NCI-H2107 treated with DMSO at 0.1 percent for 48 hours (cell line): ENCODE measurements around the gene GOLGA8K.
"Not testable (repeated sequence)": the region's sequence is repeated elsewhere in the genome, so short reads cannot be mapped to it uniquely, and the experiment has no call there.

Source experiments
- DNase-seq: peaks from one replicate; lab custom pipeline; 2025; ENCODE audit not compliant: unreplicated experiment; lab: John Stamatoyannopoulos, UW

Gene GOLGA8K

GRCh38 chr15:32356909-32357308 is 46.2 kb downstream of the GOLGA8K start:
- DNase-seq = not testable (repeated sequence)

GRCh38 chr15:32352748-32353147 is 50.3 kb downstream of the GOLGA8K start:
- not testable (repeated sequence) for DNase-seq

GRCh38 chr15:32350563-32351220 is 52.4 kb downstream of the GOLGA8K start:
- DNase-seq = not testable (repeated sequence)

DNA sequence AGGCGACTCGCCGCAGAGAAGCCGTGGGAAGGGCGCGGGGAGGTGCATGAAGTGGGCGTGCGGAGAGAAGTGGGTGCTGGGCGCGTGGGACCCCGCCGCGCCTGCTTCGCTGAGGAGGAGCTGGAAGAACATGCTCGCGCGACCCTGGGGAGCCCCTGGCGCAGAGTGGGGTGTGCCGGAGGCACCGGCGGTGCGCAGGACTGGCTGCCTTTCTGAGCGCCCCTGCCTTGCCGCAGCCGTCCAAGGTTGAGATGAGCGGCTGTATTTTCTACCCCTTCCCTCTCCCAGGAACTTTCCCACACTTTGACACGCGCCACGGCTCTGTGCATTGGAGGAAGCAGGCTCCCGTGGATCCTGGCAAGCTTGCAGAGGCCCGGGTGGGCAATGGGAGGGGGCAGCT is 56.1 kb downstream of the GOLGA8K start:
- DNase-seq = not testable (repeated sequence)

DNA sequence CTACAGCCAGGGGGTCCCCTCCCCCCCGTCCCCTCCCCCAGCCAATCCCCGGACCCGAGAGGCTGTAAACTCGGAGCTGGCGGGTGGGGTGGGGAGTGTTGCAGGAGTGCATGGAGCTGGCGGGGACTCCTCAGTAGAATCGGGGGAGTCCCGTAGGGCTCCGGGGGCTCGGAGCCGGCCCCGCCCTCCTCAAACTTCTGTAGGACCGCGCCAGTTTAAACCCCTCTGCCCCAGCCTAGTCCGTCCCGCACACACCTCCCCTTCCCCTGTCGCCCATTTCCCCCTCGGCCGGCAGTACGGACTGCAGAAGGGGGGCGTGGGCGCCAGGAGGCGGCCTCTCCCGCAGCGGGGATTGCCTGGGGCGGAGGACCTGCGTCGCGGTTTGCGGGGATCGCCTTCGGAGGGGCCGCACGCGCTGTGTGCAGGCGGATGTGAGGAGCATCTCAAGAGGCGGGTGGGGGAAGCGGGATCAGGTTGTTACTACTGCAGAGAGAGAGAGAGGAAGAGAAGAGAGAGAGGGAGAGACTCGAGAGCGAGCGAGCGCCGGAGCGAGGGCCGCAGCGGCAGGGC is 57.0 kb downstream of the GOLGA8K start:
- not testable (repeated sequence) for DNase-seq

GRCh38 chr15:32343921-32344320 is 59.2 kb downstream of the GOLGA8K start:
- not testable (repeated sequence) for DNase-seq
